ENCODE measurements around the gene TTC16. TPM values are rescaled to one million over a fixed set of nuclear protein-coding genes. Genes with fewer than 3 reads are reported as not detected.

Gene TTC16
- total RNA-seq, 1 donor from 2014 or later, result not detected

- H3F3A ChIP-seq (ENCODE audit: low read depth), result peaks cover 16% of the 10 kb centered on the region
- H3K79me2 ChIP-seq (ENCODE audit: low read depth), result no peaks in the 10 kb centered on the region
- no peak overlapping the region for H3K4me2 ChIP-seq
- H3K4me1 Mint-ChIP-seq, result peaks cover 46% of the 10 kb centered on the region
- H3K27me3 Mint-ChIP-seq (ENCODE audit: insufficient read depth, low read depth), result peaks cover 23% of the 10 kb centered on the region
- H3K9me3 ChIP-seq (ENCODE audit: low read depth), result no peaks in the 10 kb centered on the region
- DNase-seq (ENCODE audit: low spot score), result no peak
- H4K20me1 ChIP-seq (ENCODE audit: low read depth), result no peaks in the 10 kb centered on the region
- H3K9me3 Mint-ChIP-seq, result no peaks in the 10 kb centered on the region
- H3K4me3 ChIP-seq, result no peak overlapping the region
- H3K27ac Mint-ChIP-seq, result no peak overlapping the region
- H2AFZ ChIP-seq (replicated peaks), result no peak overlapping the region
- H3K36me3 ChIP-seq, result no peaks in the 10 kb centered on the region
- TF ChIP-seq EZH2 (IDR thresholded peaks at IDR 0.05) (no peak), EZH2phosphoT487 (IDR thresholded peaks at IDR 0.05) (no peak), CTCF (IDR thresholded peaks at IDR 0.05) (no peak)
- no peak overlapping the region for H3K9ac ChIP-seq
- no peak overlapping the region for H3K4me3 Mint-ChIP-seq
- peaks cover 8% of the 10 kb centered on the region for H3K27me3 ChIP-seq
- no peak overlapping the region for H3K27ac ChIP-seq
- H3K4me1 ChIP-seq, result peaks cover 4% of the 10 kb centered on the region
- no peaks in the 10 kb centered on the region for H3K36me3 Mint-ChIP-seq
Observed at GRCh38 chr9:127767909-127768331, 52.0 kb downstream of the TTC16 start.

- H3K4me2 ChIP-seq, result no peak overlapping the region
- Mint-ChIP-seq H3K4me3 (peak overlapping the region; percentile 44), H3K27ac (peak overlapping the region; percentile 4), H3K9me3 (no peaks in the 10 kb centered on the region), H3K36me3 (no peaks in the 10 kb centered on the region), H3K4me1 (peaks cover 39% of the 10 kb centered on the region), H3K27me3 (ENCODE audit: insufficient read depth, low read depth) (peaks cover 26% of the 10 kb centered on the region)
- no peak overlapping the region for H3K9ac ChIP-seq
- no peak for DNase-seq (ENCODE audit: low spot score)
- peaks cover 20% of the 10 kb centered on the region for H3F3A ChIP-seq (ENCODE audit: low read depth)
- H2AFZ ChIP-seq (replicated peaks), result no peak overlapping the region
- H3K4me1 ChIP-seq, result peaks cover 4% of the 10 kb centered on the region
- H3K9me3 ChIP-seq (ENCODE audit: low read depth), result no peaks in the 10 kb centered on the region
- no peak overlapping the region for H3K4me3 ChIP-seq
- H4K20me1 ChIP-seq (ENCODE audit: low read depth), result no peaks in the 10 kb centered on the region
- no peaks in the 10 kb centered on the region for H3K36me3 ChIP-seq
- no peak overlapping the region for H3K27ac ChIP-seq
- peaks cover 8% of the 10 kb centered on the region for H3K27me3 ChIP-seq
- no peak for TF ChIP-seq CTCF (IDR thresholded peaks at IDR 0.05)
- H3K79me2 ChIP-seq (ENCODE audit: low read depth), result no peaks in the 10 kb centered on the region
Observed at GRCh38 chr9:127768698-127769097, 52.8 kb downstream of the TTC16 start.

DNA sequence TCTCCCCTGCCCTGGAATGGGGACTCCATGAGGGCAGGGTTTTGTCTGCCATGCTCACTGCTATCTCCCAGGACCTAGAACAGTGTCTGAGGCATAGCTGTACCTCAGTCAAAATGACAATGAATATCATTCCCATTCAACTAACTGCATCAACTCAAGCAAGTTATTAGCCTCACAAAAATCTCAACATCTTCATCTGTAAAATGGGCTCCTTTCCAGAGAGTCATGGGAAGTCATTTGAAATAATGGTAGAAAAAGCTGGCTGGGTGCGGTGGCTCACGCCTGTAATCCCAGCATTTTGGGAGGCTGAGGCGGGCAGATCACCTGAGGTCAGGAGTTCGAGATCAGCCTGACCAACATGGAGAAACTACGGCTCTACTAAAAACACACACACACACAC is 53.2 kb downstream of the TTC16 start:
- no peak overlapping the region for H3K4me2 ChIP-seq
- no peaks in the 10 kb centered on the region for H4K20me1 ChIP-seq (ENCODE audit: low read depth)
- no peak overlapping the region for H2AFZ ChIP-seq (replicated peaks)
- no peak overlapping the region for H3K4me3 ChIP-seq
- H3K79me2 ChIP-seq (ENCODE audit: low read depth), result no peaks in the 10 kb centered on the region
- Mint-ChIP-seq H3K4me1 (peaks cover 35% of the 10 kb centered on the region), H3K9me3 (no peaks in the 10 kb centered on the region), H3K27ac (peak overlapping the region; percentile 4), H3K27me3 (ENCODE audit: insufficient read depth, low read depth) (peaks cover 22% of the 10 kb centered on the region), H3K4me3 (peak overlapping the region; percentile 44), H3K36me3 (no peaks in the 10 kb centered on the region)
- H3K9me3 ChIP-seq (ENCODE audit: low read depth), result no peaks in the 10 kb centered on the region
- H3F3A ChIP-seq (ENCODE audit: low read depth), result peaks cover 20% of the 10 kb centered on the region
- no peak for DNase-seq (ENCODE audit: low spot score)
- H3K36me3 ChIP-seq, result no peaks in the 10 kb centered on the region
- H3K4me1 ChIP-seq, result peaks cover 4% of the 10 kb centered on the region
- TF ChIP-seq EZH2phosphoT487 (IDR thresholded peaks at IDR 0.05), result no peak
- no peak overlapping the region for H3K27ac ChIP-seq
- H3K27me3 ChIP-seq, result peaks cover 8% of the 10 kb centered on the region
- no peak overlapping the region for H3K9ac ChIP-seq

GRCh38 chr9:127769929-127770582 is 54.2 kb downstream of the TTC16 start:
- Histone ChIP-seq H3K27me3 (peaks cover 8% of the 10 kb centered on the region), H3K4me2 (peak overlapping the region; percentile 74), H3K4me1 (peaks cover 4% of the 10 kb centered on the region), H2AFZ (replicated peaks) (no peak overlapping the region), H3K9ac (no peak overlapping the region), H3K27ac (no peak overlapping the region), H3K9me3 (ENCODE audit: low read depth) (no peaks in the 10 kb centered on the region), H3K4me3 (no peak overlapping the region), H3K79me2 (ENCODE audit: low read depth) (no peaks in the 10 kb centered on the region), H4K20me1 (ENCODE audit: low read depth) (no peaks in the 10 kb centered on the region), H3F3A (ENCODE audit: low read depth) (peaks cover 20% of the 10 kb centered on the region), H3K36me3 (no peaks in the 10 kb centered on the region)
- TF ChIP-seq EZH2 (IDR thresholded peaks at IDR 0.05) (no peak), CTCF (IDR thresholded peaks at IDR 0.05) (no peak), EZH2phosphoT487 (IDR thresholded peaks at IDR 0.05) (no peak)
- peaks cover 32% of the 10 kb centered on the region for H3K4me1 Mint-ChIP-seq
- DNase-seq (ENCODE audit: low spot score), result no peak
- no peak overlapping the region for H3K27ac Mint-ChIP-seq
- H3K27me3 Mint-ChIP-seq (ENCODE audit: insufficient read depth, low read depth), result peaks cover 22% of the 10 kb centered on the region
- peak overlapping the region; percentile 83 for H3K4me3 Mint-ChIP-seq
- H3K9me3 Mint-ChIP-seq, result no peaks in the 10 kb centered on the region
- H3K36me3 Mint-ChIP-seq, result no peaks in the 10 kb centered on the region
